Frontal cortex (tissue), 4 donors: ENCODE data around the gene RCSD1. TPM values are rescaled to one million over a fixed set of nuclear protein-coding genes. Genes with fewer than 3 reads are reported as not detected.

Experiments
- DNase-seq, 2 donors: peaks; one replicate each; pipeline ENCODE4 v3.0.0; 2012; ENCODE audit warnings: low spot score in 2 of 2
- FAIRE-seq: peaks from 2 replicates; lab custom pipeline; 2012; peaks lifted over from hg19 to GRCh38; lab: Jason Lieb, UNC
- total RNA-seq: library from RNA; depleted of rRNA; stranded (reverse); fragments of >200 nt; gene quantifications from one replicate; pipeline ENCODE4 v1.2.3, GENCODE V29; 2014
- donor health status: control.
- donor health status: control.
- donor health status: control.

Gene RCSD1
- total RNA-seq, 1 donor from 2014 or later = 4.5 TPM

- no peak for DNase-seq
- FAIRE-seq = no peak
These were observed 31.7 kb downstream of the RCSD1 start for GRCh38 chr1:167661527-167662426.

- FAIRE-seq (no peak), DNase-seq (peak in 1 of 2 donors; percentile 41)
These were observed 33.2 kb downstream of the RCSD1 start for GRCh38 chr1:167663002-167663772.

DNA sequence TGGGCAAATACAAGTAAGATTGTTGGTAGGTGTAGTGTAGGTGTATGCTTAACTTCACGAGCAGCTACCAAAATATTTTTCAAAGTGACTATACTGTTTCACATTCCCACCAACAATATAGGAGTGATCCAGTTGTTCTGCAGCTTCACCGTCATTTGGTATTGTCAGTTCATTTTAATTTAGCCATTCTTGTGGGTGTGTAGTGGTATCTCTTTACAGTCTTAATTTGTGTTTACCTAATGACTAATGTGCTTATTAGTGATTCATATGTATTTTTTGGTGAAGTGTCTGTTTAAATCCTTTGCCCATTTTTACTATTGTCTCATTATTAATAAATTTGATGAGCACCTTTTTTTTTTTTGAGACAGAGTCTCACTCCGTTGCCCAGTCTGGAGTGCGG lies 35.4 kb downstream of the RCSD1 start:
- FAIRE-seq (no peak), DNase-seq (no peak)

DNA sequence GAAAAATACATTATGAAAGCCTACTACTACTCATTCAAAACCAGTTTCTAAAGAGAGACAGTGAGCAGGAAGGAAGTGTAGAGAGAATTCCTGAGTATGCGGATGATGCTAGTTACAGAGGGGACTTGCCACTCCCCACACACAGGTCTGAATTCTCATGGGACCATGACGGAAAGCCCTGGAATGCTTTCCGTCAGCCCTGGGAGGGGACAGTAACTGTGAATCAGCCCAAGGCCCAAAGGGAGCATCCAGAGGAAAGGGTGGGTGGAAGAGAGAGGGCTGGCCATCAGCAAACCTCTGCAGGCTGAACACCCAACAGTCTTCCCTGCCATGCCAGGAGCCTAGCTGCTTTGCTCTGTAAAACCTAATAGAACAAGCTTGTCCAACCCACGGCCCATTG lies 36.4 kb downstream of the RCSD1 start:
- FAIRE-seq = no peak

GRCh38 chr1:167667536-167667935 lies 37.5 kb downstream of the RCSD1 start:
- DNase-seq (no peak), FAIRE-seq (no peak)

More for the DNA sequence above, 36.4 kb downstream of the RCSD1 start:
- no peak for DNase-seq

DNA sequence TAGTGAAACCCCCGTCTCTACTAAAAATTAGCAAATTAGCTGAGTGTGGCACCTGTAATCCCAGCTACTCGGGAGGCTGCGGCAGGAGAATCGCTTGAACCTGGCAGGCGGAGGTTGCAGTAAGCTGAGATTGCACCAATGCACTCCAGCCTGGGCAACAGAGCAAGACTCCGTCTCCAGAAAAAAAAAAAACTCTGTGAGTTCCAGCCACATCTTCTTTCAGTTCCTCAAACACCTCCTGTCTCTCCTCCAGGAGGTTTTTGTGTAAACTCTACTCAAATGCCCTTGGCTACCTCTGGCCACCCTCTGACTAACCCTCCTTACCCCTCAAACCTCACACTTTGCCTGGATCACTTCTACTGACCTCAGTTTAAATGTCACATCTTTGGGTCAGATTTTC lies 38.1 kb downstream of the RCSD1 start:
- FAIRE-seq (no peak), DNase-seq (no peak)

- FAIRE-seq = no peak
- DNase-seq = no peak
These were observed 39.4 kb downstream of the RCSD1 start for GRCh38 chr1:167669209-167670124.

DNA sequence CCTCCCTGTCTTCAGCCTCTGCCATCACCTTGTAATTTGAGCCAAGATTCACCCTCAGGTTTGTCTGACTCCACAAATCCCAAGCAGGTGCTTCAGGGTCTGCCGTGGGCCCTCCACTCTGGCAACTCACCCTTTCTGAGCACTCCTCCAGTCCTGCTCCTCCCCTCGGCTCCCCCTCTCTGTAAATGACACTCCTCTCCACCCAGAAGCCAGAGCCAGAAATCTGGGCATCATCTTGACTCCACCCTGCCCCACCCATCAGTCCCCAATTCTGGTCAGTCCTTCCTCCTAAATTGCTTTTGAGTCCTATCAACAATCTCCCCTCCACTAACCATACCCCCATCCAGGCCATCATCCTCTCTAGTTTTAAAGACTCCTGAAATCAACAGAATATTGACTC lies 40.5 kb downstream of the RCSD1 start:
- DNase-seq = no peak
- no peak for FAIRE-seq

GRCh38 chr1:167671727-167672511 lies 41.9 kb downstream of the RCSD1 start:
- DNase-seq = no peak
- FAIRE-seq = no peak

- FAIRE-seq (no peak), DNase-seq (no peak)
These were observed 42.8 kb downstream of the RCSD1 start for GRCh38 chr1:167672831-167673230.

GRCh38 chr1:167673265-167673664 lies 43.2 kb downstream of the RCSD1 start:
- DNase-seq (no peak), FAIRE-seq (no peak)

DNA sequence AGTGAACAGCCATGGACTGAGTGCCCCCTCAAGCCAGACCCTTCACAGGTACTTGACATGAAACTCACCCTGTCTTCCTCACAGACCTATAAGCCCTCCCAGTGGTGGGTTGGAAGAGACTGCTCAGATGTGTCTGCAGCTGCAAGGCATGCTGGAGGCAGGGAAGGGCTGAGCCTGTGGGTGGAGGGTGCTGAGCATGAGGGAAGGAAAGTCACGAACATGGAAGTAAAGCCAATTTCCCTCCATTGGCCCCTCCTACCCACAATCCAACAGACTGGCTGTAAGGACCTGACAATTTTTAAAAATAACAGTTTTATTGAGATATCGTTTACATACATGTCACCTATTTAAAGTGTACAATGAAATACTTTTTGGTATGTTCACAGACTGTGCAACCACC lies 44.1 kb downstream of the RCSD1 start:
- no peak for FAIRE-seq
- no peak for DNase-seq

GRCh38 chr1:167675440-167675839 lies 45.4 kb downstream of the RCSD1 start:
- FAIRE-seq = no peak
- no peak for DNase-seq

DNA sequence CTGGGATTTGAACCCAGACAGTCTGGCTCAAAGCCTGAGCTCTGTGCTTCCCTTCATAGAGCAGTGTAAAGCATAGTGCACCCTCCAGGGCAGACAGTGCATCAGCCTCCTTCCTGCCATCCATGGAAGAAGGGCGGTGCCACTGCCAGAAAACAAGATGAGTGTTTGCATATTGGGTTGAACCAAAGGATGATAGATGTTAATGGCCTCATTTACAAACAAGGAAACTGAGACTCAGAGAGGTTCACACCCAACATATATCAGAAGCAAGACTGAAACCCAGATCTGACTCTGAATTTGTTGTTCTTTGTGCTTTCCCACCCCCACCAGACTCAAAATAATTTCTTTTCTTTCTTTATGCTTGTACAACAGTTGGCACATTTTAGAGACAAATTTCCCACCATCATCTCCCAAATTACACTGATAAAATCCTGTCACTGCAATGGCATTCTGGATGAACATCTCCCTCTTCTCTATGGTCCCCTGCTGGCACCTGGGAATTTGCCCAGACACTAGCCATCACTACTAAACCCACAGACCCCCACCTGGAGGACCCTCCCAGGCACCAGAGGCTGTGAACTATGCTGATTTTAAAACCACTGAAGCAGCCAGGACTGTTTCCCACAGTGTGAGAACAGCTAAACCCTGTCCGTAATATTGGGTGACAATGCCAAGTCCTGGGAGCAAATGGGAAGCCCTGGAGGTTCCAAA lies 46.3 kb downstream of the RCSD1 start:
- DNase-seq (no peak), FAIRE-seq (no peak)

GRCh38 chr1:167676916-167677848 lies 47.1 kb downstream of the RCSD1 start:
- DNase-seq (no peak), FAIRE-seq (no peak)

DNA sequence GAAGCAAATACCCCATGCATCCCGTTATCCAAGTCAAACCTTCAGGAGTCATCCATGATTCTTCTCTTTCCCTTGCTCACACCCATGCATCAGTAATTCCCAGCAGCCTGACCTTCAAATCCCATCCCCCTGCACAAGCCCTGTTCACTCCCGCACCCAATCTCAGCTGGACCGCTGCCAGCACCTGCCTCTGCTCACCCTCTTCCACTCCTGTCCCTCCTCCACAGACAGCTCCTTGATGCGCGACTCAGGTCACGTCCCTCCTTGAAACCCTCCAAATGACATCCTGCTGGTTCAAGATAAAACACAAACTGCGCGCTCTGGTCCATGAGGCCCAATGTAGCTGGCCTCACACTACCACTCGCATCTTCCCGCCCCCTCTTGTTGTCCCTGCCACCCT lies 48.4 kb downstream of the RCSD1 start:
- FAIRE-seq (no peak), DNase-seq (no peak)

- DNase-seq (no peak), FAIRE-seq (no peak)
These were observed 48.8 kb downstream of the RCSD1 start for GRCh38 chr1:167678838-167679237.

DNA sequence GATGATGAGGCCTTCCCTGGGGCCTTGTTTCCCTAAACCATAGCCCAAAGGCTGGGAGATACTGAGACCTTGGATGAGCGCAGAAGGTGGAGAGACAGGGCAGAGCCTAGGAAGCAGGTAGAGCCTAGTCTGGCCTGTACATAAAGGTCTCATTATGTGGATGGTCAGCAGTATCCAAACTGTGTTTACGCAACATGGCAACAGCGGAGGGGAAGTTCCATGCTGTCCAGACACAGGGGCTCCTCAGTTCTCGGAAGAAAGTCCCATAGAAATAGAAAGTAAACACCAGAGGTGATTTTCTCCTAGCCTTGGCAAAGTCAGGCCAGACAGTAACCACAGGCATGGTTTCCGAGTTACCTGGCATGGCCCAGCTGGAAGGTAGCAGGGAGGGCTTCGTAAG lies 49.7 kb downstream of the RCSD1 start:
- FAIRE-seq (no peak), DNase-seq (no peak)
